ENCODE measurements around the gene LPCAT3. TPM values are rescaled to one million over a fixed set of nuclear protein-coding genes. Genes with fewer than 3 reads are reported as not detected.
A peak's percentile ranks its signal among the peaks of the same experiment; 100 is the strongest.

LPCAT3 gene
- total and polyA plus RNA-seq, 2 of the 13 experiments (the other 11 are each of a cell fraction or from before 2014, with no cell fraction given): 44.5 to 64.3 TPM

- peak; percentile 66 for TF ChIP-seq YY1 (IDR thresholded peaks at IDR 0.05; ENCODE audit: insufficient read depth, insufficient replicate concordance, low read depth, low read length)
- TF ChIP-seq ATF7 (IDR thresholded peaks at IDR 0.05): no peak
- peak; percentile 57; the same call in 1 of the 2 replicates for TF ChIP-seq ATF7 (CRISPR knock-in tag; IDR thresholded peaks at IDR 0.05)
- no peak for TF ChIP-seq MAZ (IDR thresholded peaks at IDR 0.05; ENCODE audit: borderline replicate concordance, low read depth, low read length)
- no peak; the same call in 1 of the 2 replicates for TF ChIP-seq MAZ (CRISPR knock-in tag; IDR thresholded peaks at IDR 0.05; ENCODE audit: low read depth)
- peak; percentile 51; the same call in 1 of the 2 replicates for TF ChIP-seq ZNF563 (CRISPR knock-in tag; IDR thresholded peaks at IDR 0.05)
- peak; percentile 38; the same call in 1 of the 2 replicates for TF ChIP-seq ZNF768 (CRISPR knock-in tag; IDR thresholded peaks at IDR 0.05)
- TF ChIP-seq NR2F1 (CRISPR knock-in tag; IDR thresholded peaks at IDR 0.05): peak; percentile 85 to 86
- TF ChIP-seq BORCS8-MEF2B (CRISPR knock-in tag; IDR thresholded peaks at IDR 0.05): 0 out of 2 replicates have a peak, but pooled peaks have one; percentile 12
- no peak for TF ChIP-seq DMAP1 (CRISPR knock-in tag; IDR thresholded peaks at IDR 0.05)
- 0 out of 2 replicates have a peak, but pooled peaks have one; percentile 74 for TF ChIP-seq KDM3A (CRISPR knock-in tag; IDR thresholded peaks at IDR 0.05; ENCODE audit: low read depth)
- TF ChIP-seq AHDC1 (CRISPR knock-in tag; IDR thresholded peaks at IDR 0.05; ENCODE audit: borderline replicate concordance): 0 out of 2 replicates have a peak, but pooled peaks have one; percentile 37
- TF ChIP-seq KDM5B (CRISPR knock-in tag; IDR thresholded peaks at IDR 0.05; ENCODE audit: borderline replicate concordance): peak; percentile 20; the same call in 1 of the 2 replicates
- TF ChIP-seq ZNF737 (CRISPR knock-in tag; IDR thresholded peaks at IDR 0.05; ENCODE audit: borderline replicate concordance): peak; percentile 80; the same call in 1 of the 2 replicates
- 0 out of 2 replicates have a peak, but pooled peaks have one; percentile 64 for TF ChIP-seq TEAD2 (CRISPR knock-in tag; IDR thresholded peaks at IDR 0.05)
- TF ChIP-seq ZNF446 (CRISPR knock-in tag; IDR thresholded peaks at IDR 0.05): 0 out of 2 replicates have a peak, but pooled peaks have one; percentile 24
- TF ChIP-seq ZNF816 (CRISPR knock-in tag; IDR thresholded peaks at IDR 0.05; ENCODE audit: borderline replicate concordance): peak; percentile 65; the same call in 1 of the 2 replicates
- peak; percentile 69; the same call in 1 of the 2 replicates for TF ChIP-seq ZNF710 (CRISPR knock-in tag; IDR thresholded peaks at IDR 0.05; ENCODE audit: borderline replicate concordance)
- TF ChIP-seq HNRNPK (IDR thresholded peaks at IDR 0.05; ENCODE audit: low read depth, low read length, poor library complexity, severe bottlenecking): peak; percentile 77
- no peak for TF ChIP-seq PLSCR1 (CRISPR knock-in tag; IDR thresholded peaks at IDR 0.05; ENCODE audit: borderline replicate concordance)
- TF ChIP-seq U2AF1 (optimal IDR thresholded peaks at IDR 0.05; ENCODE audit: low read depth, low read length): no peak
Observed at GRCh38 chr12:6970096-6970527, 48.2 kb downstream of the LPCAT3 start (continued).

All from HepG2 (cell line).